HCT116 (cell line): Measurements from ENCODE around the gene FOXM1. TPM values are rescaled to one million over a fixed set of nuclear protein-coding genes. Genes with fewer than 3 reads are reported as not detected.

Source experiments
- ATAC-seq: fragments of 200-7000 bp; cut with Tn5 transposase; 2 replicates; pipeline ENCODE4 v1.9.1; 2020; ENCODE audit warnings: mild to moderate bottlenecking, moderate library complexity
- BruUV-seq: library from RNA; stranded (reverse); fragments of 400-500 nt; replicated peaks from 2 replicates; lab custom pipeline; 2021; lab: Mats Ljungman, UMichigan
- CTCF ChIA-PET: fragments of 300-600 bp; sonication (Branson Sonifier 250); formaldehyde crosslinking; loops from one replicate; lab custom pipeline; 2021; ENCODE audit warnings: antibody characterized with exemption; lab: Charles Lee
- POLR2A ChIA-PET: fragments of 300-600, 350-600 bp; sonication (Branson Sonifier 250); formaldehyde crosslinking; loops from one replicate; lab custom pipeline; 2021; ENCODE audit warnings: antibody characterized with exemption; lab: Charles Lee
- RAD21 ChIA-PET, 2 experiments: fragments of 300-600 bp; sonication (Branson Sonifier 250); formaldehyde crosslinking; loops; one replicate each; lab custom pipeline; 2023; ENCODE audit warnings: low total read pairs in 2 of 2; ENCODE audit not compliant: uncharacterized antibody in 2 of 2, unreplicated experiment in 2 of 2, low non-redundant PET in 1 of 2; lab: Charles Lee
- DNase-seq: peaks from one replicate; pipeline ENCODE4 v3.0.0-alpha.2; 2010; ENCODE audit warnings: low read depth, low spot score
- H2AFZ ChIP-seq: fragments of 200-600 bp; shearing (Covaris generic), sonication (generic); 2 replicates; pipeline ENCODE4 v1.6.1; 2017; ENCODE audit warnings: low read depth, mixed run types, mixed read lengths, antibody characterized with exemption, low read length; ENCODE audit not compliant: poor library complexity, severe bottlenecking
- H3K27ac ChIP-seq: 2 replicates; pipeline ENCODE4 v1.5.1; 2012; ENCODE audit warnings: low read depth, low read length
- H3K27me3 ChIP-seq: fragments of 200-600 bp; sonication (generic); 2 replicates; pipeline ENCODE4 v1.6.1; 2016; ENCODE audit warnings: mixed run types, low read length, mixed read lengths; ENCODE audit not compliant: insufficient read depth
- H3K36me3 ChIP-seq, 2 experiments: fragments of 200-500 bp in 1 of 2; fragments of 200-600 bp in 1 of 2; sonication (Bioruptor generic) in 1 of 2; sonication (generic) in 1 of 2; 2 replicates each; pipeline versions ENCODE4 v1.5.1 to v1.6.1; 2014 to 2016; ENCODE audit warnings: low read length in 2 of 2, inconsistent platforms in 1 of 2, mixed read lengths in 1 of 2, mixed run types in 1 of 2; ENCODE audit not compliant: insufficient read depth in 2 of 2, control insufficient read depth in 1 of 2
- H3K4me1 ChIP-seq, 2 experiments: fragments of 200-600 bp in 1 of 2; sonication (generic) in 1 of 2; 2 replicates each; pipeline versions ENCODE4 v1.5.1 to v1.6.1; 2012 to 2017; ENCODE audit warnings: low read length in 2 of 2, inconsistent platforms in 1 of 2, mild to moderate bottlenecking in 1 of 2, mixed read lengths in 1 of 2, mixed run types in 1 of 2, moderate library complexity in 1 of 2; ENCODE audit not compliant: insufficient read depth in 2 of 2, control insufficient read depth in 1 of 2
- H3K4me2 ChIP-seq: fragments of 200-600 bp; sonication (generic); 2 replicates; pipeline ENCODE4 v1.6.1; 2017; ENCODE audit warnings: mixed run types, low read length, mixed read lengths
- H3K4me3 ChIP-seq, 2 experiments: fragments of 200-600 bp in 1 of 2; sonication (generic) in 1 of 2; replicated peaks in 1 of 2; 2 replicates each; pipeline ENCODE4 v1.5.1; 2011 to 2016; ENCODE audit warnings: low read length in 2 of 2, control low read depth in 1 of 2, low read depth in 1 of 2, mild to moderate bottlenecking in 1 of 2, mixed read lengths in 1 of 2, mixed run types in 1 of 2
- H3K79me2 ChIP-seq: fragments of 200-600 bp; sonication (generic); 2 replicates; pipeline ENCODE4 v1.6.1; 2017; ENCODE audit warnings: mild to moderate bottlenecking, mixed run types, low read length, moderate library complexity, mixed read lengths; ENCODE audit not compliant: insufficient read depth
- H3K9ac ChIP-seq: fragments of 200-600 bp; sonication (generic); 2 replicates; pipeline ENCODE4 v1.6.1; 2016; ENCODE audit warnings: low read length, mixed read lengths
- H3K9me2 ChIP-seq: fragments of 200-600 bp; sonication (generic), shearing (Covaris generic); 2 replicates; pipeline ENCODE4 v1.6.1; 2017; ENCODE audit warnings: mixed run types, mild to moderate bottlenecking, moderate library complexity; ENCODE audit not compliant: insufficient read depth
- H3K9me3 ChIP-seq, 2 experiments: fragments of 200-500 bp in 1 of 2; fragments of 200-600 bp in 1 of 2; sonication (Bioruptor generic) in 1 of 2; sonication (generic) in 1 of 2; 2 replicates each; pipeline ENCODE4 v1.6.1; 2014 to 2017; ENCODE audit warnings: low read length in 2 of 2, mixed read lengths in 2 of 2, inconsistent platforms in 1 of 2, low read depth in 1 of 2, mild to moderate bottlenecking in 1 of 2, mixed run types in 1 of 2, moderate library complexity in 1 of 2; ENCODE audit not compliant: control insufficient read depth in 1 of 2, insufficient read depth in 1 of 2
- H4K20me1 ChIP-seq: fragments of 200-600 bp; sonication (generic), shearing (Covaris generic); 2 replicates; pipeline ENCODE4 v1.6.1; 2017; ENCODE audit warnings: mixed run types, mild to moderate bottlenecking, moderate library complexity; ENCODE audit not compliant: insufficient read depth
- CBX3 ChIP-seq: IDR thresholded peaks from 2 replicates; pipeline ENCODE4 v1.6.1; 2012; ENCODE audit warnings: low read depth
- CEBPB ChIP-seq: IDR thresholded peaks from 2 replicates; pipeline ENCODE4 v1.6.1; 2012; ENCODE audit warnings: low read depth
- CTCF ChIP-seq, 3 experiments: fragments of 200-600 bp in 1 of 3; sonication (generic) in 1 of 3; IDR thresholded peaks in 2 of 3; conservative IDR thresholded peaks in 1 of 3; 2 replicates each; pipeline ENCODE4 v1.5.1; 2012 to 2017; ENCODE audit warnings: low read depth in 2 of 3, low read length in 2 of 3, antibody characterized with exemption in 1 of 3, borderline replicate concordance in 1 of 3, control low read depth in 1 of 3, mild to moderate bottlenecking in 1 of 3, mixed read lengths in 1 of 3, mixed run types in 1 of 3, moderate library complexity in 1 of 3; ENCODE audit not compliant: insufficient read depth in 1 of 3
- EGR1 ChIP-seq: IDR thresholded peaks from 2 replicates; pipeline ENCODE4 v1.6.1; 2012; ENCODE audit warnings: low read depth
- ELF1 ChIP-seq: IDR thresholded peaks from 2 replicates; pipeline ENCODE4 v1.6.1; 2012; ENCODE audit warnings: low read depth, borderline replicate concordance
- EZH2 ChIP-seq: fragments of 200-600 bp; sonication (generic); IDR thresholded peaks from 2 replicates; pipeline ENCODE4 v1.6.1; 2017; ENCODE audit warnings: antibody characterized with exemption, mixed run types
- EZH2phosphoT487 ChIP-seq: fragments of 200-600 bp; IDR thresholded peaks from 2 replicates; pipeline ENCODE4 v1.6.1; 2018; ENCODE audit warnings: antibody characterized with exemption, borderline replicate concordance
- FOSL1 ChIP-seq: IDR thresholded peaks from 2 replicates; pipeline ENCODE4 v1.6.1; 2012; ENCODE audit warnings: low read depth
- JUND ChIP-seq: IDR thresholded peaks from 2 replicates; pipeline ENCODE4 v1.6.1; 2012
- REST ChIP-seq: IDR thresholded peaks from 2 replicates; pipeline ENCODE4 v1.6.1; 2012; ENCODE audit warnings: low read depth
- SIN3A ChIP-seq: IDR thresholded peaks from 2 replicates; pipeline ENCODE4 v1.6.1; 2012; ENCODE audit warnings: low read depth
- SP1 ChIP-seq: IDR thresholded peaks from 2 replicates; pipeline ENCODE4 v1.6.1; 2012; ENCODE audit warnings: low read depth
- SRF ChIP-seq: IDR thresholded peaks from 2 replicates; pipeline ENCODE4 v1.6.1; 2012; ENCODE audit warnings: low read depth
- TCF7L2 ChIP-seq: IDR thresholded peaks from 2 replicates; pipeline ENCODE4 v1.7.0; 2011; ENCODE audit warnings: borderline replicate concordance, inconsistent platforms; ENCODE audit not compliant: insufficient read depth, insufficient read length; ENCODE audit errors: extremely low read depth
- ZNF274 ChIP-seq: fragments of 200-500 bp; sonication (Bioruptor generic); IDR thresholded peaks from 2 replicates; pipeline ENCODE4 v1.6.1; 2014; ENCODE audit warnings: mild to moderate bottlenecking, low read depth, low read length, inconsistent platforms
- intact Hi-C: fragments of 100-400 bp; cut with micrococcal nuclease; formaldehyde crosslinking; loops from 2 replicates; pipeline ENCODE4 v1.10.0; 2022
- total RNA-seq: library from RNA; stranded (reverse); gene quantifications from one replicate; pipeline ENCODE4 v1.2.1, GENCODE V29; 2021; ENCODE audit not compliant: unreplicated experiment
- TF ChIP-seq, protein P1 (sequence below): IDR thresholded peaks from 2 replicates; pipeline ENCODE4 v1.6.1; 2011; ENCODE audit warnings: mild to moderate bottlenecking, low read length, moderate library complexity; ENCODE audit not compliant: insufficient replicate concordance; ENCODE audit errors: extremely low read depth

The FOXM1 gene
- total RNA-seq, 1 experiment from 2014 or later = 85.1 TPM

DNA sequence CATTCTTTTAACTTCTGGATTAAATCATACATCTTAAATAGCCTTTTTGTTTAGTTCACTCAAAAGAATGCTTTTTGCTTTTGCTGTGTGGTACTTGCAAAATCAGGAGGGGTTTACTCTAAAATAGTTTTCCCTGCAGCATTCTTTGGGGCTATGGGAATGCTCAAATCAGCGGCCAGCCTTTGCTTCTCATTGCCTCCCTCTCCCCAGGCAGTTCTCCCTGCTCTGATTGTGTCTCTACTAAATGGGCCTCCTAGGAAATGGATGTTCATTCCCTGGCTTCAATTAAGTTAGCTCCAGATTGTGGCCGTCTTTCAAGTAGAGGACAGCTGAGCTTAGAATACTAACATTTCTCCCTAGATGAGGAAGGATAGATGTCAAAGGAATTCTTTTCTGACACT lies 18.1 kb upstream of the FOXM1 start:
- ATAC-seq = no peak
- no TSS peak for BruUV-seq

More for the DNA sequence above, 18.1 kb upstream of the FOXM1 start:
- RAD21 ChIA-PET = no interaction called here
- no peak for DNase-seq
- Histone ChIP-seq H3K9me2 (no peaks in the 10 kb centered on the region), H3K4me2 (no peak overlapping the region), H3K4me3 (no peak overlapping the region), H3K4me1 (peaks cover 19 to 26% of the 10 kb centered on the region in 2 experiments), H3K79me2 (peaks cover 56% of the 10 kb centered on the region), H3K27me3 (no peaks in the 10 kb centered on the region), H2AFZ (no peak overlapping the region), H3K36me3 (no peaks in the 10 kb centered on the region), H3K9ac (no peak overlapping the region), H4K20me1 (no peaks in the 10 kb centered on the region), H3K9me3 (no peaks in the 10 kb centered on the region), H3K27ac (no peak overlapping the region)
- POLR2A ChIA-PET = no interaction called here
- CTCF ChIA-PET = no interaction called here
- TF ChIP-seq TCF7L2 (no peak), SIN3A (no peak), ZNF274 (no peak), CEBPB (no peak), EGR1 (no peak), CTCF (IDR thresholded peaks at IDR 0.05 in 2 of 3, conservative IDR thresholded peaks at IDR 0.05 in 1 of 3; ENCODE audit: borderline replicate concordance in 1 of 3, insufficient read depth in 1 of 3, low read depth in 2 of 3, low read length in 2 of 3) (no peak), JUND (no peak), EZH2 (no peak), SRF (no peak), FOSL1 (no peak), ELF1 (no peak), EZH2phosphoT487 (no peak), SP1 (no peak), CBX3 (no peak), REST (no peak)
- TF ChIP-seq, protein P1, sequence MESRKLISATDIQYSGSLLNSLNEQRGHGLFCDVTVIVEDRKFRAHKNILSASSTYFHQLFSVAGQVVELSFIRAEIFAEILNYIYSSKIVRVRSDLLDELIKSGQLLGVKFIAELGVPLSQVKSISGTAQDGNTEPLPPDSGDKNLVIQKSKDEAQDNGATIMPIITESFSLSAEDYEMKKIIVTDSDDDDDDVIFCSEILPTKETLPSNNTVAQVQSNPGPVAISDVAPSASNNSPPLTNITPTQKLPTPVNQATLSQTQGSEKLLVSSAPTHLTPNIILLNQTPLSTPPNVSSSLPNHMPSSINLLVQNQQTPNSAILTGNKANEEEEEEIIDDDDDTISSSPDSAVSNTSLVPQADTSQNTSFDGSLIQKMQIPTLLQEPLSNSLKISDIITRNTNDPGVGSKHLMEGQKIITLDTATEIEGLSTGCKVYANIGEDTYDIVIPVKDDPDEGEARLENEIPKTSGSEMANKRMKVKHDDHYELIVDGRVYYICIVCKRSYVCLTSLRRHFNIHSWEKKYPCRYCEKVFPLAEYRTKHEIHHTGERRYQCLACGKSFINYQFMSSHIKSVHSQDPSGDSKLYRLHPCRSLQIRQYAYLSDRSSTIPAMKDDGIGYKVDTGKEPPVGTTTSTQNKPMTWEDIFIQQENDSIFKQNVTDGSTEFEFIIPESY = no peak
- intact Hi-C loops = no loop called here
